OCI-LY1 (cell line): ENCODE measurements around the gene NKX2-3.

Experiments
- EZH2 ChIP-seq: fragments of 200-600 bp; sonication (generic), shearing (Covaris generic); IDR thresholded peaks from 2 replicates; pipeline ENCODE4 v1.8.0; 2017; ENCODE audit warnings: borderline replicate concordance, mixed run types, mild to moderate bottlenecking, antibody characterized with exemption, low read length, moderate library complexity, mixed read lengths
- TF ChIP-seq, protein P1 (sequence below): fragments of 200-600 bp; sonication (generic), shearing (Covaris generic); IDR thresholded peaks from 2 replicates; pipeline ENCODE4 v1.5.1; 2017; ENCODE audit warnings: mild to moderate bottlenecking, antibody characterized with exemption, low read length, moderate library complexity, mixed read lengths

DNA sequence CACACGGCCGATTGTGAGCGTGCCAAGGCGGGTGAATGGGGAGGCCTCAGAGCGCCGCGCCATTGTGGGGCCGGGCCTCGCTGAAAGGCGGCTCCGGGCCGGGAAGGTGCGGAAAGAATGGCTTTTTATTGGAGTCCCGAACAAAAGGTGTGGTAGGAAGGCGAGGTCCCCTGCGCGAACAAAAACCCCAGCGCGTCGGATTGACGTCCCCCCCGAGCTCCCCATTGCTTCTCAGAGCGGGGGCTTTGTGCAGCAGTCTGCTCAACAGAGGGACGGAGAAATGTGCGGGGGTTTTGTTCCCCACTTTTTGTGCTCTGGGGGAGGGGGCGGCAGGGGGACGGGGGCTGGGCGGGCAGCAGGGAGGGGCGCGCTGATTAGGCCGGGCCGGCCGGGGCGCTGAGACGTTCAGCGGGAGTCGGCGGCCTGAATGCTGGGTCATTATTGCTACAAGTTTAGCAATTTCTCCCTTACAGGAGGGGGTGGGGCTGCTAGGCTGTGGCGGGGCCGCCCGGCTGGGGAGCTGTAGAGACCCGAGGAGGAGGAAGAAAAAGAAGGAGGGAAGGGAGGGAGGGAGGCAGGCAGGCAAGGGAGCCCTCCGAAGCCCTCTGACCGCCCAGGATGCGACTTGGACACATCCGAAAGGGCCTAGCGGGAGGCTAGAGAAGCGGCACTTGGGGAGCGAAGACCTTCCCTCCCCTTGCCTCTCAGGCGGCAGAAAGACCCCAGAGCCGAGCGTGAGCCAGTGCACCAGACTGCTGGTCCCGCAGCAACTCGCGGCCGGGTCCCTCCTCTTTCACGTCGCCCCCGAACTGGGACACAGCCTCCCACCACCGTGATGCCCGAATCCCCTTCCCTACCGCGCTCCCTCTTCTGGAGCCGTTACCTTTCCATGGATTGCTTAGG, 4.6 kb downstream of the NKX2-3 start:
- TF ChIP-seq, protein P1, sequence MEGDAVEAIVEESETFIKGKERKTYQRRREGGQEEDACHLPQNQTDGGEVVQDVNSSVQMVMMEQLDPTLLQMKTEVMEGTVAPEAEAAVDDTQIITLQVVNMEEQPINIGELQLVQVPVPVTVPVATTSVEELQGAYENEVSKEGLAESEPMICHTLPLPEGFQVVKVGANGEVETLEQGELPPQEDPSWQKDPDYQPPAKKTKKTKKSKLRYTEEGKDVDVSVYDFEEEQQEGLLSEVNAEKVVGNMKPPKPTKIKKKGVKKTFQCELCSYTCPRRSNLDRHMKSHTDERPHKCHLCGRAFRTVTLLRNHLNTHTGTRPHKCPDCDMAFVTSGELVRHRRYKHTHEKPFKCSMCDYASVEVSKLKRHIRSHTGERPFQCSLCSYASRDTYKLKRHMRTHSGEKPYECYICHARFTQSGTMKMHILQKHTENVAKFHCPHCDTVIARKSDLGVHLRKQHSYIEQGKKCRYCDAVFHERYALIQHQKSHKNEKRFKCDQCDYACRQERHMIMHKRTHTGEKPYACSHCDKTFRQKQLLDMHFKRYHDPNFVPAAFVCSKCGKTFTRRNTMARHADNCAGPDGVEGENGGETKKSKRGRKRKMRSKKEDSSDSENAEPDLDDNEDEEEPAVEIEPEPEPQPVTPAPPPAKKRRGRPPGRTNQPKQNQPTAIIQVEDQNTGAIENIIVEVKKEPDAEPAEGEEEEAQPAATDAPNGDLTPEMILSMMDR: no peak
- no peak for TF ChIP-seq EZH2
